Measurements from ENCODE around the gene UBAP1L.

The UBAP1L gene

GRCh38 chr15:65042776-65043327 is 72.1 kb downstream of the UBAP1L start:
- no peak for DNase-seq (ENCODE audit: low spot score)

Measured in GM03348 (cell line).